ENCODE data around the gene SLC47A2. TPM values are rescaled to one million over a fixed set of nuclear protein-coding genes. Genes with fewer than 3 reads are reported as not detected.

Gene SLC47A2
- total RNA-seq, 2 donors from 2014 or later: not detected

- no peak for DNase-seq
- Mint-ChIP-seq H3K27me3 (peaks cover 8% of the 10 kb centered on the region), H3K4me3 (peak overlapping the region; percentile 88), H3K36me3 (ENCODE audit: low read depth) (no peaks in the 10 kb centered on the region), H3K4me1 (peaks cover 8% of the 10 kb centered on the region), H3K27ac (no peak overlapping the region)
- no peak for ATAC-seq
- no peaks in the 10 kb centered on the region for H3K9me3 ChIP-seq (ENCODE audit: control insufficient read depth, low read length, poor library complexity, severe bottlenecking)
Observed at GRCh38 chr17:19743101-19744100, 27.0 kb upstream of the SLC47A2 start.

GRCh38 chr17:19742495-19742894, 26.1 kb upstream of the SLC47A2 start:
- DNase-seq (no peak), ATAC-seq (no peak)
- H3K36me3 Mint-ChIP-seq (ENCODE audit: low read depth): no peaks in the 10 kb centered on the region
- no peak overlapping the region for H3K27ac Mint-ChIP-seq
- H3K9me3 ChIP-seq (ENCODE audit: control insufficient read depth, low read length, poor library complexity, severe bottlenecking): no peaks in the 10 kb centered on the region
- H3K4me3 Mint-ChIP-seq: peak overlapping the region; percentile 59
- H3K4me1 Mint-ChIP-seq: peaks cover 8% of the 10 kb centered on the region
- no peaks in the 10 kb centered on the region for H3K27me3 Mint-ChIP-seq

GRCh38 chr17:19741832-19742457, 25.6 kb upstream of the SLC47A2 start:
- H3K4me3 Mint-ChIP-seq: no peak overlapping the region
- H3K9me3 ChIP-seq (ENCODE audit: control insufficient read depth, low read length, poor library complexity, severe bottlenecking): no peaks in the 10 kb centered on the region
- no peaks in the 10 kb centered on the region for H3K36me3 Mint-ChIP-seq (ENCODE audit: low read depth)
- ATAC-seq: no peak
- no peak for DNase-seq
- peaks cover 8% of the 10 kb centered on the region for H3K4me1 Mint-ChIP-seq
- H3K27ac Mint-ChIP-seq: no peak overlapping the region
- H3K27me3 Mint-ChIP-seq: no peaks in the 10 kb centered on the region

- DNase-seq (no peak), ATAC-seq (no peak)
- H3K9me3 ChIP-seq (ENCODE audit: control insufficient read depth, low read length, poor library complexity, severe bottlenecking): no peaks in the 10 kb centered on the region
- Mint-ChIP-seq H3K36me3 (ENCODE audit: low read depth) (no peaks in the 10 kb centered on the region), H3K27me3 (no peaks in the 10 kb centered on the region), H3K27ac (no peak overlapping the region), H3K4me3 (no peak overlapping the region), H3K4me1 (peaks cover 8% of the 10 kb centered on the region)
Observed at GRCh38 chr17:19740933-19741332, 24.5 kb upstream of the SLC47A2 start.

GRCh38 chr17:19739241-19740201, 23.1 kb upstream of the SLC47A2 start:
- DNase-seq (no peak), ATAC-seq (no peak)
- Mint-ChIP-seq H3K4me1 (peaks cover 5% of the 10 kb centered on the region), H3K36me3 (ENCODE audit: low read depth) (no peaks in the 10 kb centered on the region), H3K4me3 (no peak overlapping the region), H3K27me3 (no peaks in the 10 kb centered on the region), H3K27ac (no peak overlapping the region)
- no peaks in the 10 kb centered on the region for H3K9me3 ChIP-seq (ENCODE audit: control insufficient read depth, low read length, poor library complexity, severe bottlenecking)

GRCh38 chr17:19738757-19739156, 22.4 kb upstream of the SLC47A2 start:
- Mint-ChIP-seq H3K27me3 (no peaks in the 10 kb centered on the region), H3K27ac (no peak overlapping the region), H3K4me3 (no peak overlapping the region), H3K36me3 (ENCODE audit: low read depth) (no peaks in the 10 kb centered on the region), H3K4me1 (peaks cover 7% of the 10 kb centered on the region)
- no peak for DNase-seq
- H3K9me3 ChIP-seq (ENCODE audit: control insufficient read depth, low read length, poor library complexity, severe bottlenecking): no peaks in the 10 kb centered on the region
- ATAC-seq: no peak

GRCh38 chr17:19738073-19738449, 21.7 kb upstream of the SLC47A2 start:
- Mint-ChIP-seq H3K27ac (no peak overlapping the region), H3K4me3 (no peak overlapping the region), H3K4me1 (peaks cover 7% of the 10 kb centered on the region), H3K27me3 (no peaks in the 10 kb centered on the region), H3K36me3 (ENCODE audit: low read depth) (no peaks in the 10 kb centered on the region)
- ATAC-seq (no peak), DNase-seq (no peak)
- no peaks in the 10 kb centered on the region for H3K9me3 ChIP-seq (ENCODE audit: control insufficient read depth, low read length, poor library complexity, severe bottlenecking)

GRCh38 chr17:19737305-19738072, 21.1 kb upstream of the SLC47A2 start:
- ATAC-seq: no peak
- no peak overlapping the region for H3K4me3 Mint-ChIP-seq
- peaks cover 5% of the 10 kb centered on the region for H3K4me1 Mint-ChIP-seq
- no peak overlapping the region for H3K27ac Mint-ChIP-seq
- H3K36me3 Mint-ChIP-seq (ENCODE audit: low read depth): no peaks in the 10 kb centered on the region
- no peaks in the 10 kb centered on the region for H3K9me3 ChIP-seq (ENCODE audit: control insufficient read depth, low read length, poor library complexity, severe bottlenecking)
- DNase-seq: no peak
- no peaks in the 10 kb centered on the region for H3K27me3 Mint-ChIP-seq

GRCh38 chr17:19736071-19736470, 19.7 kb upstream of the SLC47A2 start:
- DNase-seq: no peak
- no peak for ATAC-seq
- H3K9me3 ChIP-seq (ENCODE audit: control insufficient read depth, low read length, poor library complexity, severe bottlenecking): no peaks in the 10 kb centered on the region
- no peak overlapping the region for H3K4me3 Mint-ChIP-seq
- no peaks in the 10 kb centered on the region for H3K27me3 Mint-ChIP-seq
- H3K36me3 Mint-ChIP-seq (ENCODE audit: low read depth): no peaks in the 10 kb centered on the region
- H3K27ac Mint-ChIP-seq: no peak overlapping the region
- H3K4me1 Mint-ChIP-seq: peaks cover 4% of the 10 kb centered on the region

- H3K4me3 Mint-ChIP-seq: no peak overlapping the region
- H3K36me3 Mint-ChIP-seq (ENCODE audit: low read depth): no peaks in the 10 kb centered on the region
- ATAC-seq: no peak
- no peaks in the 10 kb centered on the region for H3K9me3 ChIP-seq (ENCODE audit: control insufficient read depth, low read length, poor library complexity, severe bottlenecking)
- H3K27ac Mint-ChIP-seq: no peak overlapping the region
- H3K4me1 Mint-ChIP-seq: peaks cover 4% of the 10 kb centered on the region
- H3K27me3 Mint-ChIP-seq: no peaks in the 10 kb centered on the region
- no peak for DNase-seq
Observed at GRCh38 chr17:19733953-19734526, 17.7 kb upstream of the SLC47A2 start.

- H3K4me3 Mint-ChIP-seq: no peak overlapping the region
- DNase-seq (no peak), ATAC-seq (no peak)
- H3K4me1 Mint-ChIP-seq: peaks cover 4% of the 10 kb centered on the region
- no peaks in the 10 kb centered on the region for H3K27me3 Mint-ChIP-seq
- H3K9me3 ChIP-seq (ENCODE audit: control insufficient read depth, low read length, poor library complexity, severe bottlenecking): no peaks in the 10 kb centered on the region
- H3K36me3 Mint-ChIP-seq (ENCODE audit: low read depth): no peaks in the 10 kb centered on the region
- H3K27ac Mint-ChIP-seq: peak overlapping the region; percentile 45
Observed at GRCh38 chr17:19731626-19732025, 15.2 kb upstream of the SLC47A2 start.

- ATAC-seq: no peak
- no peaks in the 10 kb centered on the region for H3K9me3 ChIP-seq (ENCODE audit: control insufficient read depth, low read length, poor library complexity, severe bottlenecking)
- Mint-ChIP-seq H3K4me3 (no peak overlapping the region), H3K36me3 (ENCODE audit: low read depth) (no peaks in the 10 kb centered on the region), H3K27ac (no peak overlapping the region), H3K4me1 (peaks cover 4% of the 10 kb centered on the region), H3K27me3 (no peaks in the 10 kb centered on the region)
- no peak for DNase-seq
Observed at GRCh38 chr17:19730843-19731242, 14.5 kb upstream of the SLC47A2 start.
